PC-3 (cell line): ENCODE results near the gene MAML2. TPM values are rescaled to one million over a fixed set of nuclear protein-coding genes. Genes with fewer than 3 reads are reported as not detected.

ENCODE experiments used
- ATAC-seq: fragments of 200-7000 bp; cut with Tn5 transposase; 2 replicates; pipeline ENCODE4 v1.9.1; 2020; ENCODE audit warnings: mild to moderate bottlenecking, moderate library complexity
- BruUV-seq: library from RNA; stranded (reverse); fragments of 400-500 nt; replicated peaks from 2 replicates; lab custom pipeline; 2021; lab: Mats Ljungman, UMichigan
- CTCF ChIA-PET: fragments of 300-600 bp; sonication (Branson Sonifier 250); formaldehyde crosslinking; loops from one replicate; lab custom pipeline; 2022; ENCODE audit warnings: antibody characterized with exemption; lab: Charles Lee
- POLR2A ChIA-PET: fragments of 300-600 bp; sonication (Branson Sonifier 250); formaldehyde crosslinking; loops from one replicate; lab custom pipeline; 2022; ENCODE audit warnings: antibody characterized with exemption; ENCODE audit not compliant: unreplicated experiment; lab: Charles Lee
- DNase-seq: peaks from one replicate; pipeline ENCODE4 v3.0.0-alpha.2; 2015
- H2AFZ ChIP-seq: fragments of 300-600 bp; sonication (generic); 2 replicates; pipeline ENCODE4 v1.6.0; 2016; ENCODE audit warnings: antibody characterized with exemption, low read length
- H3F3A ChIP-seq: fragments of 300-600 bp; sonication (generic); one replicate; pipeline ENCODE4 v1.6.0; 2017; ENCODE audit warnings: antibody characterized with exemption, low read length, control low read depth, mild to moderate bottlenecking; ENCODE audit not compliant: unreplicated experiment
- H3K27ac ChIP-seq: fragments of 300-600 bp; sonication (generic); 2 replicates; pipeline ENCODE4 v1.5.1; 2016; ENCODE audit warnings: mild to moderate bottlenecking, low read length
- H3K27me3 ChIP-seq: fragments of 300-600 bp; sonication (generic); 2 replicates; pipeline ENCODE4 v1.6.1; 2016; ENCODE audit warnings: low read length, mixed read lengths
- H3K36me3 ChIP-seq: fragments of 300-600 bp; sonication (generic); 2 replicates; pipeline ENCODE4 v1.6.1; 2016; ENCODE audit warnings: low read depth, mixed run types, low read length, mixed read lengths
- H3K4me1 ChIP-seq: fragments of 300-600 bp; sonication (generic); 2 replicates; pipeline ENCODE4 v1.5.1; 2016; ENCODE audit warnings: low read length; ENCODE audit not compliant: insufficient read depth
- H3K4me2 ChIP-seq: fragments of 300-600 bp; sonication (generic); 2 replicates; pipeline ENCODE4 v1.6.0; 2016; ENCODE audit warnings: low read length
- H3K4me3 ChIP-seq: fragments of 300-600 bp; sonication (generic); 2 replicates; pipeline ENCODE4 v1.5.1; 2016; ENCODE audit warnings: mild to moderate bottlenecking, low read length, mixed read lengths
- H3K79me2 ChIP-seq: fragments of 300-600 bp; sonication (generic); 2 replicates; pipeline ENCODE4 v1.6.1; 2017; ENCODE audit warnings: low read length, mixed read lengths
- H3K9ac ChIP-seq: fragments of 300-600 bp; sonication (generic); 2 replicates; pipeline ENCODE4 v1.6.0; 2016; ENCODE audit warnings: mild to moderate bottlenecking, low read length
- H3K9me2 ChIP-seq: fragments of 300-600 bp; sonication (generic); replicated peaks from 2 replicates; pipeline ENCODE4 v1.6.1; 2016; ENCODE audit warnings: mixed run types, low read length, mixed read lengths
- H3K9me3 ChIP-seq: fragments of 300-600 bp; sonication (generic); 2 replicates; pipeline ENCODE4 v1.6.1; 2016; ENCODE audit warnings: low read length, mixed read lengths
- H4K20me1 ChIP-seq: fragments of 300-600 bp; sonication (generic); 2 replicates; pipeline ENCODE4 v1.6.1; 2016; ENCODE audit warnings: low read length, mixed read lengths
- EZH2 ChIP-seq: fragments of 300-600 bp; sonication (generic); IDR thresholded peaks from one replicate; pipeline ENCODE4 v1.6.1; 2017; ENCODE audit warnings: antibody characterized with exemption, mild to moderate bottlenecking, low read length; ENCODE audit not compliant: unreplicated experiment
- EZH2phosphoT487 ChIP-seq: fragments of 300-600 bp; sonication (generic); IDR thresholded peaks from 2 replicates; pipeline ENCODE4 v1.6.1; 2018; ENCODE audit warnings: mild to moderate bottlenecking, antibody characterized with exemption, low read length, borderline replicate concordance
- intact Hi-C: fragments of 100-400 bp; cut with micrococcal nuclease; formaldehyde crosslinking; loops from 2 replicates; pipeline ENCODE4 v1.9.0; 2023
- total RNA-seq: library from RNA; depleted of rRNA; stranded (reverse); fragments of >200 nt; gene quantifications from 2 replicates; pipeline ENCODE4 v1.2.3, GENCODE V29; 2014
- TF ChIP-seq, protein P1 (sequence below): fragments of 300-600 bp; sonication (generic); conservative IDR thresholded peaks from 2 replicates; pipeline ENCODE4 v1.5.1; 2017; ENCODE audit warnings: antibody characterized with exemption, low read depth, mild to moderate bottlenecking, low read length

MAML2 gene
- total RNA-seq, 1 experiment from 2014 or later: 10.9 TPM

GRCh38 chr11:95944623-95945022 is 398.4 kb downstream of the MAML2 start:
- H4K20me1 ChIP-seq: no peaks in the 10 kb centered on the region
- H3K4me3 ChIP-seq: no peak overlapping the region
- H3K4me2 ChIP-seq: no peak overlapping the region
- H3K9me3 ChIP-seq: peaks cover 16% of the 10 kb centered on the region
- no peak overlapping the region for H3K27ac ChIP-seq
- no peaks in the 10 kb centered on the region for H3K9me2 ChIP-seq
- H3K27me3 ChIP-seq: no peaks in the 10 kb centered on the region
- TF ChIP-seq, protein P1, sequence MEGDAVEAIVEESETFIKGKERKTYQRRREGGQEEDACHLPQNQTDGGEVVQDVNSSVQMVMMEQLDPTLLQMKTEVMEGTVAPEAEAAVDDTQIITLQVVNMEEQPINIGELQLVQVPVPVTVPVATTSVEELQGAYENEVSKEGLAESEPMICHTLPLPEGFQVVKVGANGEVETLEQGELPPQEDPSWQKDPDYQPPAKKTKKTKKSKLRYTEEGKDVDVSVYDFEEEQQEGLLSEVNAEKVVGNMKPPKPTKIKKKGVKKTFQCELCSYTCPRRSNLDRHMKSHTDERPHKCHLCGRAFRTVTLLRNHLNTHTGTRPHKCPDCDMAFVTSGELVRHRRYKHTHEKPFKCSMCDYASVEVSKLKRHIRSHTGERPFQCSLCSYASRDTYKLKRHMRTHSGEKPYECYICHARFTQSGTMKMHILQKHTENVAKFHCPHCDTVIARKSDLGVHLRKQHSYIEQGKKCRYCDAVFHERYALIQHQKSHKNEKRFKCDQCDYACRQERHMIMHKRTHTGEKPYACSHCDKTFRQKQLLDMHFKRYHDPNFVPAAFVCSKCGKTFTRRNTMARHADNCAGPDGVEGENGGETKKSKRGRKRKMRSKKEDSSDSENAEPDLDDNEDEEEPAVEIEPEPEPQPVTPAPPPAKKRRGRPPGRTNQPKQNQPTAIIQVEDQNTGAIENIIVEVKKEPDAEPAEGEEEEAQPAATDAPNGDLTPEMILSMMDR: no peak
- TF ChIP-seq EZH2phosphoT487: no peak
- no peak for TF ChIP-seq EZH2
- BruUV-seq: no TSS peak
- peaks cover 5% of the 10 kb centered on the region; the same call in 1 of the 2 replicates for H3K36me3 ChIP-seq
- H3K9ac ChIP-seq: no peak overlapping the region
- H2AFZ ChIP-seq: no peak overlapping the region
- DNase-seq: no peak
- H3F3A ChIP-seq: no peaks in the 10 kb centered on the region
- no peaks in the 10 kb centered on the region for H3K4me1 ChIP-seq
- intact Hi-C loops: no loop called here
- ATAC-seq: no peak
- H3K79me2 ChIP-seq: no peaks in the 10 kb centered on the region
- POLR2A ChIA-PET: no interaction called here
- CTCF ChIA-PET: no interaction called here

DNA sequence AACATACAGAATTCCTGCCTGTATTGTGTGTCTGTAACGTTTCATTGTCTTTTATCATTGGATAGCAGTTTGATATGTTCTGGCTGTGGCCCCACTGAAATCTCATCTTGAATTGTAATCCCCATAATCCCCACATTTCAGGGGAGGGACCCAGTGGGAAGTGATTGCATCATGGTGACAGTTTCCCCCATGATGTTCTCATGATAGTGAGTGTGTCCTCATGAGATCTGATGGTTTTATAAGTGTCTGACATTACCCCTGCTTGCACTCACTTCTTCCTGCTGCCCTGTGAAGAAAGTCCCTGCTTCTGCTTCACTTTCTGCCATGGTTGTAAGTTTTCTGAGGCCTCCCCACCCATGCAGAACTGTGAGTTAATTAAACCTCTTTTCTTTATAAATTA is 399.4 kb downstream of the MAML2 start:
- no peaks in the 10 kb centered on the region for H3K79me2 ChIP-seq
- peaks cover 16% of the 10 kb centered on the region for H3K9me3 ChIP-seq
- H2AFZ ChIP-seq: no peak overlapping the region
- H3K36me3 ChIP-seq: peaks cover 5% of the 10 kb centered on the region; the same call in 1 of the 2 replicates
- CTCF ChIA-PET: no interaction called here
- intact Hi-C loops: no loop called here
- no peak for DNase-seq
- no peak for TF ChIP-seq EZH2phosphoT487
- no peak for TF ChIP-seq EZH2
- TF ChIP-seq, protein P1: no peak
- no peaks in the 10 kb centered on the region for H3F3A ChIP-seq
- H3K9me2 ChIP-seq: no peaks in the 10 kb centered on the region
- no peak overlapping the region for H3K9ac ChIP-seq
- no peak overlapping the region for H3K27ac ChIP-seq
- no peaks in the 10 kb centered on the region for H4K20me1 ChIP-seq
- no peak overlapping the region for H3K4me3 ChIP-seq
- no peaks in the 10 kb centered on the region for H3K27me3 ChIP-seq
- H3K4me2 ChIP-seq: no peak overlapping the region
- POLR2A ChIA-PET: no interaction called here
- ATAC-seq: no peak
- no peaks in the 10 kb centered on the region for H3K4me1 ChIP-seq
- no TSS peak for BruUV-seq

DNA sequence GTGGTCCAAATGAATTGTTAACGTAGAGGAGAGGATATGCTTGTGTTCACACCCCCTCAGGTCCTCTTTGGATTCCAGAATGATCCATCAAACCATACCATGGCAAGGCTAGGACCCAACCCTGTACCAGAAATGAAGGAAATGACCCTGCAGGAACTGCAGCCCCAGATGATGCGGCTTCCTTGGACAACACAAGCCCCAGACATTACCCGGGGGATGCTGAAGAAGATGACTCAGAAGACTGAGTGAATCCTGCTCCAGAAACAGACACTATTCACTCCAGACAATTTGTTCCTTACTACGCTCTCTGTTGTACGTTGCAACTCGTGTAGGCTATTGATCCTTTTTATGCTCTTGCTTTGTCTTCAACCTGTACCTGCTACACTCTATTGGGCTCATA is 403.9 kb downstream of the MAML2 start:
- no peak overlapping the region for H3K4me3 ChIP-seq
- no peak overlapping the region for H3K27ac ChIP-seq
- no peaks in the 10 kb centered on the region for H3K4me1 ChIP-seq
- POLR2A ChIA-PET: no interaction called here
- no peaks in the 10 kb centered on the region for H4K20me1 ChIP-seq
- no peaks in the 10 kb centered on the region for H3K79me2 ChIP-seq
- no peaks in the 10 kb centered on the region for H3K36me3 ChIP-seq
- no peaks in the 10 kb centered on the region for H3F3A ChIP-seq
- no peak overlapping the region for H3K4me2 ChIP-seq
- H3K27me3 ChIP-seq: no peaks in the 10 kb centered on the region
- CTCF ChIA-PET: no interaction called here
- H3K9ac ChIP-seq: no peak overlapping the region
- intact Hi-C loops: no loop called here
- TF ChIP-seq EZH2phosphoT487 (no peak), EZH2 (no peak)
- TF ChIP-seq, protein P1: no peak
- DNase-seq (no peak), ATAC-seq (no peak)
- no peak overlapping the region for H2AFZ ChIP-seq
- no TSS peak for BruUV-seq
- H3K9me2 ChIP-seq: no peaks in the 10 kb centered on the region
- H3K9me3 ChIP-seq: 0 out of 2 replicates have a peak, but pooled peaks cover 4% of the 10 kb centered on the region
